ENCODE data around the gene USP36. TPM values are rescaled to one million over a fixed set of nuclear protein-coding genes. Genes with fewer than 3 reads are reported as not detected.
A peak's percentile ranks its signal among the peaks of the same experiment; 100 is the strongest.

Gene USP36
- total and polyA plus RNA-seq, 7 donors, result 14.0 to 40.5 (median 24.2) TPM

DNA sequence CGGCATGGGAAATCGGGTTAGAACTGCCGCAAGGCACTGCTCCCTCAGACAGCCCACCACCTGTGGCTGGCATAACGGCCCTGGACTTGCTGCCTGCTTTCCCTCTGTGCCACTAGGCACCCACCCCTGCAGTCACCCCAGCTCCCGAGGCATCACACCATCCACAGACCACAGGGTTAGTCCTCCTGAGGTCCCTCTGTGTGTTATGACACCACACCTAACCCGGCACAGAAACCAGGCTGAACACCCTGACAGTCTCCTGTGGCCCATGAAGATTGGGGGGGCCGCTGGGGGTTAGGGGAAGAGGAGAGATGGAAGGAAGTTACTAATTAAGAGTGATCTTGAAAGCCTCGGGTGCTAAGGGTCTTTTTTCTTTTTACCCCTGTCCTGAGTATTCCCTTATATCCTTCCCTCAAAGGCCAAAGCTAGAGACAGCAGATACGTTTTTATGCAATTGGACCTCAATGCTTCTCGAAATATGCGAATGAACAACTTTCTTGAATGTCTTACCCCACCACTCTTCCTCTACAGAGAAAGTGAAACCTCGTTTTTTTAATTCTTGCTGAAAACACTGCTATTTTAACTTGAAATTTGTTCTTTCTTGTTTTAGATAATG is 65.5 kb downstream of the USP36 start:
- Histone ChIP-seq H3K36me3 (ENCODE audit: insufficient read depth in 1 of 2, low read depth in 1 of 2) (no peaks in the 10 kb centered on the region), H3K27ac (peak overlapping the region; percentile 60), H3K4me3 (peak overlapping the region; percentile 34), H3K4me1 (peaks cover 37% of the 10 kb centered on the region), H3K27me3 (ENCODE audit: insufficient read depth in 3 of 3, low read length in 2 of 3) (no peaks in the 10 kb centered on the region), H3K9me3 (no peaks in the 10 kb centered on the region)
- WGBS, 3 donors, result 66 to 74% (median 68%) methylated on average over 12 of the region's 12 CpGs
- TF ChIP-seq, protein P1, sequence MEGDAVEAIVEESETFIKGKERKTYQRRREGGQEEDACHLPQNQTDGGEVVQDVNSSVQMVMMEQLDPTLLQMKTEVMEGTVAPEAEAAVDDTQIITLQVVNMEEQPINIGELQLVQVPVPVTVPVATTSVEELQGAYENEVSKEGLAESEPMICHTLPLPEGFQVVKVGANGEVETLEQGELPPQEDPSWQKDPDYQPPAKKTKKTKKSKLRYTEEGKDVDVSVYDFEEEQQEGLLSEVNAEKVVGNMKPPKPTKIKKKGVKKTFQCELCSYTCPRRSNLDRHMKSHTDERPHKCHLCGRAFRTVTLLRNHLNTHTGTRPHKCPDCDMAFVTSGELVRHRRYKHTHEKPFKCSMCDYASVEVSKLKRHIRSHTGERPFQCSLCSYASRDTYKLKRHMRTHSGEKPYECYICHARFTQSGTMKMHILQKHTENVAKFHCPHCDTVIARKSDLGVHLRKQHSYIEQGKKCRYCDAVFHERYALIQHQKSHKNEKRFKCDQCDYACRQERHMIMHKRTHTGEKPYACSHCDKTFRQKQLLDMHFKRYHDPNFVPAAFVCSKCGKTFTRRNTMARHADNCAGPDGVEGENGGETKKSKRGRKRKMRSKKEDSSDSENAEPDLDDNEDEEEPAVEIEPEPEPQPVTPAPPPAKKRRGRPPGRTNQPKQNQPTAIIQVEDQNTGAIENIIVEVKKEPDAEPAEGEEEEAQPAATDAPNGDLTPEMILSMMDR (IDR thresholded peaks at IDR 0.05), result no peak
- DNase-seq (no peak), ATAC-seq (peak in 3 of 4 donors; percentile 34 to 43 (median 40))
- intact Hi-C loops (cut with DNase I), result no loop called here

DNA sequence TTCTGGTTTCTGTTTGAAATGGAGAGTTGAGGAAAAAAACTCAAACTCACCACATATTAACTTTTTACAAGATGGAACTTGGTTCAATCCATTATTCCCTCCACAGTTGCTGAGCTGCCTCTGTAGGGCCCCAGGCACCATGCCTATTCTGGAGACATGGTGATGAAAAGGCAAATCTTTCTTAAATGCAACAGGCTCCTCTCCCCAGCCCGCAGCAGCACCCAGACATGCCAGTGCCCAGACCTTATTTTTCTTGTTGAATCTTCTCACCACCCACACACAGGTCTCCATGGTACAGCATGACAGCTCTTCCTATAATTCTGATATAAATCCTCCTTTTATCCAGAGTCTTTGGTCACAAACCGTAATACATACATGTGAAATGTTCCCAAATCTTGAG is 66.2 kb downstream of the USP36 start:
- DNase-seq (no peak), ATAC-seq (no peak)
- no peaks in the 10 kb centered on the region for H3K36me3 ChIP-seq (ENCODE audit: insufficient read depth in 1 of 2, low read depth in 1 of 2)
- 66 to 80% (median 69%) methylated on average over 2 of the region's 2 CpGs for WGBS, 3 donors
- H3K4me1 ChIP-seq, result peaks cover 34% of the 10 kb centered on the region
- no peaks in the 10 kb centered on the region for H3K27me3 ChIP-seq (ENCODE audit: insufficient read depth in 3 of 3, low read length in 2 of 3)
- peak overlapping the region; percentile 34 for H3K4me3 ChIP-seq
- TF ChIP-seq, protein P1 (IDR thresholded peaks at IDR 0.05), result no peak
- no peaks in the 10 kb centered on the region for H3K9me3 ChIP-seq
- intact Hi-C loops (cut with DNase I), result no loop called here
- H3K27ac ChIP-seq, result peak overlapping the region; percentile 60

- intact Hi-C loops (cut with DNase I), result no loop called here
- TF ChIP-seq, protein P1 (IDR thresholded peaks at IDR 0.05), result no peak
- DNase-seq, result no peak
- H3K36me3 ChIP-seq (ENCODE audit: insufficient read depth in 1 of 2, low read depth in 1 of 2), result no peaks in the 10 kb centered on the region
- no peak overlapping the region for H3K4me3 ChIP-seq
- H3K4me1 ChIP-seq, result peaks cover 59% of the 10 kb centered on the region
- H3K9me3 ChIP-seq, result no peaks in the 10 kb centered on the region
- ATAC-seq, result no peak
- H3K27ac ChIP-seq, result peak overlapping the region; percentile 9
- WGBS, 3 donors, result 52 to 62% (median 61%) methylated on average over 6 of the region's 6 CpGs
- no peaks in the 10 kb centered on the region for H3K27me3 ChIP-seq (ENCODE audit: insufficient read depth in 3 of 3, low read length in 2 of 3)
Measured at GRCh38 chr17:78771758-78772382, 68.7 kb downstream of the USP36 start.

DNA sequence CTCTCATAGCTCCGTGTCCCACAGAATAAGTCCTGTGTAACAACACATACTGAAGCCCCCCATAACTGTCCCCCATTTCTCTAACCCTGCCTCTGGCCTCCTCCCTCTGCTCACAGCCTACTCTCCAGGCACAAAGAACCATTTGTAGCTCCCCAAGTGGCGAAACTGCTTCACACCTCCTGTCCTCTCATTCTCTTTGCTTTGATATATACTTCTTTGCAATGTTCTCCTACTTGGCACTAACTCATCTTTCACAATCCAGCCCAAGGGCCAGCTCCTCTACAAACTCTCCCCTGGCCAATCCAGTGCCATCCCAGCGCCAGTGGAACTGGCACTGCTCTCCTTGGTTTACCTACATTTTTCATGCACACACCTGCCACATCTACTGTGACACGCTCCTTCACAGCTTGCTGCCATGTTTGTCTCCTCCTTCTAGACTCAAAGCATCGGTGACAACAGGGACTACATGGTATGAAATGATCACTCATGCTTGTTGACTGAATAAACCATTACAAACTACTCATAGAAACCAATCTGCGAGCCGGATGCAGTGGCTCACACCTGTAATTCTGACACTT is 71.3 kb downstream of the USP36 start:
- no peak for DNase-seq
- Histone ChIP-seq H3K27ac (peak overlapping the region; percentile 28), H3K36me3 (ENCODE audit: insufficient read depth in 1 of 2, low read depth in 1 of 2) (no peaks in the 10 kb centered on the region), H3K27me3 (ENCODE audit: insufficient read depth in 3 of 3, low read length in 2 of 3) (no peaks in the 10 kb centered on the region), H3K4me1 (peaks cover 59% of the 10 kb centered on the region), H3K4me3 (no peak overlapping the region), H3K9me3 (no peaks in the 10 kb centered on the region)
- peak in 3 of 4 donors; percentile 54 to 87 (median 84) for ATAC-seq
- TF ChIP-seq, protein P1 (IDR thresholded peaks at IDR 0.05), result no peak
- WGBS, 3 donors, result 85 to 86% (median 85%) methylated on average over 7 of the region's 7 CpGs
- intact Hi-C loops (cut with DNase I), result no loop called here
